ENCODE data around the gene ACER3.
"Not testable (repeated sequence)": the region's sequence is repeated elsewhere in the genome, so short reads cannot be mapped to it uniquely, and the experiment has no call there.

Gene ACER3

DNA sequence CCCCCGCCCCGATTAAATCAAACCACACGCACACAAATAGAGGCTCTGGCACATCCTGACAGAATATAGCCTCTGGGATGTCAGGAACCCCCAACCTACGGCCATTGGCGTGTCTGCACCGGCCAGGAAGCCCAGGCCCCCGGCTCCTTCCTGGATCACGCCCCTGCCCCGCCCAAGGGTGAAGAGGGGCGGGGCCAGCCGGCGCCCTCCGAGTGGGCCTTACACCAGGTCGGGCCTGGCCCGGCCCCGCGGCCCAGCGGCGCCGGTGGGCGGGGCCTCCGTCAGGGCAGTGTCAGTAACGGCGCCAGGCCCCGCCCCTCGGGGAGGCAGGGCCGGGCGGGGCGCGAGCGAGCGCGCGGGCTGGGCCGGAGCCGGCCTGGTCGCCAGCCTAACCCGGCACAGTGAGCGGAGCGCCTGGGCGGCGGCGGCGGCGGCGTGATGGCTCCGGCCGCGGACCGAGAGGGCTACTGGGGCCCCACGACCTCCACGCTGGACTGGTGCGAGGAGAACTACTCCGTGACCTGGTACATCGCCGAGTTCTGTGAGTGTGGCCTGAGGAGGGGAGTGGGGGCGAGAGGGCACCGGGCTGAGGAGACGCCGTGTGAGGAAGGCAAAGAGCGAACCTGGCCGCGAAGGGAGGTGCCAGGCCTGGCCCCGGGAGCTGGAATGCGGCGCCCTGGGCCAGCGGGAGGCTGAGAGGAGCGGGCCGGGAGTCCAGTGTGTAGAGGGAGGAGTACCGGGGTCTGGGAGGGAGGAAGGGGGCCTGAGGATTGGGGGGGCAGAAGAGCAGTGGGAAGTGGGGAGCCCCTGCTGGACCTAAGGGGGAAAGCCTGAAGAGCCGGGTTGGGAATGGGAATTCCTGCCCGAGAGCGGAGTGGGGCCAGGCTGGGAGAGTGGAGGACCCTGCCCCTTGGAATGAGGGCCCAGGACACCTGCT, at the start of gene ACER3:
Gene ACER3, plus strand, starts transcription at position 380 of the 937 bp plus-strand sequence. Its CDS starts 59 bp downstream, at position 439.
- no peaks in the 10 kb centered on the region for H3K9me3 Mint-ChIP-seq
- peak within 1 kb of the TSS; percentile 96 for H3K4me3 Mint-ChIP-seq
- H3K4me1 Mint-ChIP-seq (ENCODE audit: low read depth), result peaks cover 72% of the 10 kb centered on the region
- H3K27me3 Mint-ChIP-seq, result no peaks in the 10 kb centered on the region
- peak within 1 kb of the TSS; percentile 97 for H3K27ac Mint-ChIP-seq
- peaks cover 21% of the 10 kb centered on the region for H3K36me3 Mint-ChIP-seq (ENCODE audit: low read depth)
- intact Hi-C loops (cut with micrococcal nuclease), result loop anchor here (5.0 to 10.0 kb wide), 2 partner anchors 39 to 54 kb away; no protein-coding TSS in a partner anchor

DNA sequence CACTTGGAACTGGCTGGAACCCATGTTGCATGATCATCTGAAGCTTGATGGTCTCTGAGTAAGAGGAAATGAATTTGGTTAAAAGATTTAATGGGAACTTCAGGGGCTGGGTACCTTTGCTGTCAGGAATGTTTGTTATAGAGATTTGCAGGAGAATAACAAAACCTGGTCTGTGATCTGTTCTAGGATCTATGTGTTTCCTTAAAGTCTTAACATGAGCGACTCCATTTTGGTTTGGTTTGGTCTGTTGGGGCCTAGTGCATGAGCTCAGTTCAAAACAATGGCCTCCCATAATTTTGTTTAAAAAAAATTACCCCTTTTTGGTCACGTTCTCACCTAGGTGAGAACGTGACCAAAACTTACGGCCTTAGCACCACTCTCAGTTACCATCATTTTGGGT, 49.5 kb upstream of the ACER3 start:
- peaks cover 13% of the 10 kb centered on the region for H3K27me3 Mint-ChIP-seq
- H3K9me3 Mint-ChIP-seq, result peaks cover 19% of the 10 kb centered on the region
- H3K4me3 Mint-ChIP-seq, result no peak overlapping the region
- intact Hi-C loops (cut with micrococcal nuclease), result no loop called here
- peaks cover 10% of the 10 kb centered on the region for H3K36me3 Mint-ChIP-seq (ENCODE audit: low read depth)
- no peak overlapping the region for H3K27ac Mint-ChIP-seq
- peaks cover 15% of the 10 kb centered on the region for H3K4me1 Mint-ChIP-seq (ENCODE audit: low read depth)

DNA sequence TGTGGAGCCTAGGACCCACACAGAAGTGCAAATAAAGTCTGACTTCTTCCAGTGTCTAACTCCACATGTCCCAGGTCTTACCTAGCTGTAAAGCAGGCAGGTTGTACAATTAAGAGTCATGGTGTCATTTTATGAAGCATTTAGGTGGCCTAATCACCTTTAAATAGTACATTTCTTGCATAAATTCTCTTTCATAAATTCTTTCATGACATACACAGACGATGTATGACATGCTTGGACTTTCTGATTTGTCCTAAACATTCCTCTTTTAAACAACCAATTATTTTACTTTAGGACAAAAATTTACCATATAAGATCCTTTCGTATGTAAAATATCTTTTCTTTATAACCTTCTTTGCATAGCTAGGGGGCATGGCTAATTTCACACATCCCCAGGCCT, 46.3 kb upstream of the ACER3 start:
- H3K27ac Mint-ChIP-seq, result no peak overlapping the region
- H3K4me1 Mint-ChIP-seq (ENCODE audit: low read depth), result peaks cover 9% of the 10 kb centered on the region
- no peaks in the 10 kb centered on the region for H3K27me3 Mint-ChIP-seq
- intact Hi-C loops (cut with micrococcal nuclease), result no loop called here
- H3K36me3 Mint-ChIP-seq (ENCODE audit: low read depth), result peaks cover 10% of the 10 kb centered on the region
- peaks cover 24% of the 10 kb centered on the region for H3K9me3 Mint-ChIP-seq
- no peak overlapping the region for H3K4me3 Mint-ChIP-seq

DNA sequence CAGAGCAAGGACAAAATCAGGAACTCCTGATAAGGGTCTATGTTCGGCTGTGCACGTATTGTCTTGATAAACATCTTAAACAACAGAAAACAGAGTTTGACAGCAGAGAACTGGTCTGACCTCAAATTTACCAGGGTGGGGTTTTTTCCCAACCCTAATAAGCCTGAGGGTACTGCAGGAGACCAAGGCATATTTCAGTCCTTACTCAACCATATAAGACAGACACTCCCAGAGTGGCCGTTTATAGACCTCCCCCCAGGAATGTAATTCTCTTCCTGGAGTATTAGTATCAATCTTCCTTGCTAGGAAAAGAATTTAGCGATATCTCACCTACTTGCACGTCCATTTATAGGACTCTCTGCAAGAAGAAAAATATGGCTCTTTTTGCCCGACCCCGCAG, 45.0 kb upstream of the ACER3 start:
- intact Hi-C loops (cut with micrococcal nuclease); H3K27me3 Mint-ChIP-seq; H3K27ac Mint-ChIP-seq; H3K4me3 Mint-ChIP-seq: not testable (repeated sequence)
- peaks cover 10% of the 10 kb centered on the region for H3K36me3 Mint-ChIP-seq (ENCODE audit: low read depth)
- H3K9me3 Mint-ChIP-seq, result peaks cover 24% of the 10 kb centered on the region
- H3K4me1 Mint-ChIP-seq (ENCODE audit: low read depth), result peaks cover 15% of the 10 kb centered on the region

DNA sequence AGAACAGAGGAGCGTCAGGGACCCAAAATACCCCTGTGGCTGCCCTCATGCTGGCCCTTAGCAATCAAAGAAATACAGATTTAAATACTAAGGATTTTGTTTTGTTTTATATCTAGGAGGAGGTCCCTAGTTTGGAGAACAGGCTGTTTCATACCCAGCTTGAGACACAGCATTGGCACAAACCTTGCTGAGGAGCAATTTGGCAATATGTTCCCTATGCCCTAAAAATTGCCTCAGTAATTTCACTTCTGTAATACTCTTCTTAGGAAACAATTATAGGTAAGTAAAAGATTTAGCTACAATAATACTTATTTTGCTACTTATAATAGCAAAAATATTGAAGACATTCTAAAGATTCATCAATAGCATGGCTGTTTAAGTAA, 40.5 kb upstream of the ACER3 start:
- no peak overlapping the region for H3K27ac Mint-ChIP-seq
- H3K9me3 Mint-ChIP-seq, result peaks cover 24% of the 10 kb centered on the region
- peaks cover 37% of the 10 kb centered on the region for H3K4me1 Mint-ChIP-seq (ENCODE audit: low read depth)
- H3K36me3 Mint-ChIP-seq (ENCODE audit: low read depth), result peaks cover 9% of the 10 kb centered on the region
- no peaks in the 10 kb centered on the region for H3K27me3 Mint-ChIP-seq
- no peak overlapping the region for H3K4me3 Mint-ChIP-seq
- intact Hi-C loops (cut with micrococcal nuclease), result loop anchor here (5.0 to 10.0 kb wide), 2 partner anchors 42 to 215 kb away; partner anchors contain the start of genes ACER3 and B3GNT6

DNA sequence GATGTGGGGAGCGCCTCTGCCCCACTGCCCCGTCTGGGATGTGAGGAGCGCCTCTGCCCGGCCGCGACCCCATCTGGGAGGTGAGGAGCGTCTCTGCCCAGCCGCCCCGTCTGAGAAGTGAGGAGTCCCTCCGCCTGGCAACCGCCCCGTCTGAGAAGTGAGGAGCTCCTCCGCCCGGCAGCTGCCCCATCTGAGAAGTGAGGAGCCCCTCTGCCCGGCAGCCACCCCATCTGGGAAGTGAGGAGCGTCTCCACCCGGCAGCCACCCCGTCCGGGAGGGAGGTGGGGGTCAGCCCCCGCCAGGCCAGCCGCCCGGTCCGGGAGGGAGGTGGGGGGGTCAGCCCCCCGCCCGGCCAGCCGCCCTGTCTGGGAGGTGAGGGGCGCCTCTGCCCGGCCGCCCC, 39.3 kb upstream of the ACER3 start:
- peaks cover 12% of the 10 kb centered on the region for H3K9me3 Mint-ChIP-seq
- intact Hi-C loops (cut with micrococcal nuclease), result loop anchor here (5.0 to 10.0 kb wide), 2 partner anchors 41 to 213 kb away; partner anchors contain the start of genes ACER3 and B3GNT6
- peaks cover 49% of the 10 kb centered on the region for H3K4me1 Mint-ChIP-seq (ENCODE audit: low read depth)
- not testable (repeated sequence) for H3K36me3 Mint-ChIP-seq (ENCODE audit: low read depth); H3K4me3 Mint-ChIP-seq; H3K27me3 Mint-ChIP-seq
- H3K27ac Mint-ChIP-seq, result peak overlapping the region; percentile 41

DNA sequence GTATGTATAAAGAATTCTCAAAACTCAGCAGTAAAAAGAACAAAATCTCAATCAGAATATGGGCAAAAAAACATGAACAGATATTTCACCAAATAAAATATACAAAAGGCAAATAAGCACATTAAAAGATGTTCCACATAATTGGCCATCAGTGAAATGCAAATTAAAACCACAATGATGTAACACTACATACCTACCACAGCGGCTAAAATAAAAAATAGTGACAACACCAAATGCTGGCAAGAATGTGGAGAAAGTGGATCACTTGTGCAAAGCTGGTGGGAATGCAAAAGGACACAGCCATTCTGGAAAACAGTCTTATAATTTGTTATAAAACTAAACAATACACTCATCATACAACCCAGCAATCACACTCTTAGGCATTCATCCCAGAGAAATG, 38.3 kb upstream of the ACER3 start:
- intact Hi-C loops (cut with micrococcal nuclease), result loop anchor here (5.0 to 10.0 kb wide), 2 partner anchors 40 to 212 kb away; partner anchors contain the start of genes ACER3 and B3GNT6
- no peaks in the 10 kb centered on the region for H3K36me3 Mint-ChIP-seq (ENCODE audit: low read depth)
- H3K9me3 Mint-ChIP-seq, result peaks cover 8% of the 10 kb centered on the region
- H3K27ac Mint-ChIP-seq, result no peak overlapping the region
- H3K27me3 Mint-ChIP-seq, result no peaks in the 10 kb centered on the region
- no peak overlapping the region for H3K4me3 Mint-ChIP-seq
- H3K4me1 Mint-ChIP-seq (ENCODE audit: low read depth), result peaks cover 49% of the 10 kb centered on the region

DNA sequence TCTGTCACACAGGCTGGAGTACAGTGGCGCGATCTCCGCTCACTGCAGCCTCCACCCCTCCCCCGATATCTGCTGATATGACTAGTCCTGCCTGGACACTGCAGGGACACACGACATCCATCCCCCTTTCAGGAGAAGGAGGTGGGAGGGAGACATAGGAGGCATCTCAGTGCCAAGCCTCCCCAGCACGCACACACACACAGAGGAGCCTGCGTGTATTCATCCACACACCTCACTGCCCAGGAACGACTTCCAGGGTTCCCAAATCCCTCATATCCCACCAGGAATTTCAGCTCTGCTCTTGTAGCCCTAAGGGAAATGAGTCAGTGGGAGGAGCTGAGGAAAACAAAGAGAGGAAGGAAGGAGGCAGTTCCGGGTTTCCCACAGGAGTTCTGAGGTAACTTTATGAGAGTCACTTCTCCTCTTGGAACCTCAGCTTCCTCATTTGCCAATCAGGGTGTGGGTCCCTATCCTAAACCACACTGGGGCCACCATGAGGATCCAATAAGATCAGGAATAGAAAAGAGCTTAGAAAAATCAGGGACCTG, 37.2 kb upstream of the ACER3 start:
- H3K27me3 Mint-ChIP-seq, result no peaks in the 10 kb centered on the region
- H3K9me3 Mint-ChIP-seq, result peaks cover 8% of the 10 kb centered on the region
- H3K27ac Mint-ChIP-seq, result peak overlapping the region; percentile 77
- no peak overlapping the region for H3K4me3 Mint-ChIP-seq
- H3K4me1 Mint-ChIP-seq (ENCODE audit: low read depth), result peaks cover 49% of the 10 kb centered on the region
- no peaks in the 10 kb centered on the region for H3K36me3 Mint-ChIP-seq (ENCODE audit: low read depth)
- intact Hi-C loops (cut with micrococcal nuclease), result loop anchor here (5.0 to 10.0 kb wide), 2 partner anchors 39 to 211 kb away; partner anchors contain the start of genes ACER3 and B3GNT6

DNA sequence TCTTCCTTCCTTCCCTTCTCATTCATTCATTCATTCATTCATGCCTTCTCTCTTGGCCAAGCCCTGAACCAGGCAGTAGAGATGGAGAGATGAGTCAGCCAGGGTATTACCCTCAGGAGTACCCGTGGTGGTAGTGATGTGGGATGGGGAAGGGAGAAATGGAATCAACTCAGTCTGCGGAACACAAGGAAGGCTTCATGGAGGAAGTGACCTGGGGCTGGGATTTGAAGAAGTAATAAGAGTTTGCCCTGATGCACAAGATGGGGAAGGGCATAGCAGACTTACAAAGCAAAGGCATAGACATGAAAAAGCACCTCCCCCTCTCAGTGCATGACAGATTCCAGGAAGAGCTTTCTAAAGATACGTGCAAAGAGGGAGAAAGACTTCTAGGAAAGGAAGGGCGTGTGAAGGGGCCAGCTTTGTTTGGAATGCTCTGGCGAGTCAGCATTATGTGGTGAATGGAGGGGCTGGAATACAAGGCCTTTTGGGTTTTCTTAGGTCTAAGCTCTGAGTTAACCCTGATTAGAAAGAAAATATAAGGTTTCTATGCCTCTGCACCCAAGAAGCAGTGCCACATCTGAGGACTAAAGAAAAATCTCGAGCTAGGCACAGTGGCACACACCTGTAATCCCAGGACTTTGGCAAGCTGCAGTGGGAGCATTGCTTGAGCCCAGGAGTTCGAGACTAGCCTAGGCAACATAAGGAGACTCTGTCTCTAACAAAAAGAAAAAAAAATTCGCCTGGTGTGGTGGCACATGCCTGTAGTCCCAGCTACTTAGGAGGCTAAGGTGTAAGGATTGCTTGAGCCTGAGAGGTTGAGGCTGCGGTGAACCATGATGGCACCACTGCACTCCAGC, 36.4 kb upstream of the ACER3 start:
- Mint-ChIP-seq H3K4me1 (ENCODE audit: low read depth) (peaks cover 48% of the 10 kb centered on the region), H3K27ac (peak overlapping the region; percentile 77), H3K9me3 (peaks cover 8% of the 10 kb centered on the region)

DNA sequence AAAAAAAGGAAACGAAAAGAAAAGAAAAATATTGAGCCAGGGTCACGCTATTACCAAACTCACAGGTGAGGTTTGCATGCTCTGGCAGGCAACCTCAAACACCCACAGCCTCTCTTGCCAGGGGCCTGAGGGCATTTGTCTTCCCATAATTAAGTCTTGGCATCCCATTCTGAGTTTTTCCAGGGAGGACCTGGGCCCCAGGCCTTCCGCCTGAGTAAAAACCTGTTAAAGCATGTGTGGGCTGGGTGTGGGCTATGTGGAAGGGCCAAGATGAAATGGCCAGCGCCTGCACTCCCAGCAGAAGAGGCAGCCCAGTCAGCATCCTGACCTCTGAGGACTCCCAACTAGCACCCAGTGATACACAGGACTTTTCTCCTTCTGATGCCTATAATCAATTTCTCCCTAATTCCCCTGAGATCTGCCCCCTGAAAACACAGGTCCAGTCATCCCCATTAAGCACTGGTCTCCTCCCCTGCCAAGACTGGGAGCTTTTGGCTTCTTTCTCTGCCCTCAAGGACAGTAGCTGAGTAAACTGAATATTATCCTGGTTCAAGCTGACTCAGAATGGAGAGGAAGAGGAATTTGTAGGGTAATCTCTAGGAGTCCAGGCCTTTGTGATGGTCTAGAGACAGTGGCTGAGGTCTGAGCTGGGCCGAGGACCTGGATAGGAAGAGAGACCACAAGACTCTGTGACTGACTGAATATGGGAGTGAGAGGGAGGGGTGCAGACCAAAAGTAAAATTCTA, 35.6 kb upstream of the ACER3 start:
- intact Hi-C loops (cut with micrococcal nuclease), result loop anchor here (5.0 to 10.0 kb wide), 2 partner anchors 37 to 210 kb away; partner anchors contain the start of genes ACER3 and B3GNT6
- Mint-ChIP-seq H3K27ac (peak overlapping the region; percentile 77), H3K36me3 (ENCODE audit: low read depth) (no peaks in the 10 kb centered on the region), H3K9me3 (peaks cover 8% of the 10 kb centered on the region), H3K4me3 (no peak overlapping the region), H3K4me1 (ENCODE audit: low read depth) (peaks cover 43% of the 10 kb centered on the region), H3K27me3 (no peaks in the 10 kb centered on the region)

More for the DNA sequence above, 36.4 kb upstream of the ACER3 start:
- Mint-ChIP-seq H3K4me3 (peak overlapping the region; percentile 21), H3K27me3 (no peaks in the 10 kb centered on the region), H3K36me3 (ENCODE audit: low read depth) (no peaks in the 10 kb centered on the region)
- intact Hi-C loops (cut with micrococcal nuclease), result loop anchor here (5.0 to 10.0 kb wide), 2 partner anchors 38 to 210 kb away; partner anchors contain the start of genes ACER3 and B3GNT6

DNA sequence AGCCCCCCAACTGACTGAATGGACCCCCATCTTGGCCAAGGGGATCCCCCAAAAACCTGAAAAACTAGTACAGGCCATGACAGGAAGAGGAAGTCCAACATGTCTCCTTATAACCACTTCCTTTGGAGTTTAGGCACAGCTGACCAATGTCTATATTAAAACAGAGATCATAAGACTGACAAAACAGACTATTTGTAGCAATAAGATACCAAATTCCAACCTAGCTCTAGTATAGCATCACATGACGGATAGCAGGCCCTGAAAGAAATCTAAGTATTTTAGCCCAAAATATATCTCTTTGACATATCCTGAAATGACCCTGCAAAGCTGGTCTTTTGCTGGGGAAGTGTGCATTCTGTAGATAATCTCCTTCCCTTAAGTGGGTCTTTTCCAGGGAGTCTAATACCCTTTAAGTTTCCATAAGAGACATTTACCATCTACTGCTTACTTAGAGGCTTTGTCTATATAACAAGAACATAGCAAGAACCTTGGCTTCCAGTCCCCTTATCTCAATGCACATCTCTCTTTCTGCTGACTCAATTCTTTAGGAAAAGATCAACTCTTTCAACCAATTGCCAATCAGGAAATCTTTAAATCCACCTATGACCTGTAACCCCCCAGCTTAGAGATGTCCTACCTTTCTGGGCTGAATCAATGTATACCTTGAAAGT, 34.9 kb upstream of the ACER3 start:
- Mint-ChIP-seq H3K27me3 (no peaks in the 10 kb centered on the region), H3K4me3 (no peak overlapping the region), H3K4me1 (ENCODE audit: low read depth) (peaks cover 39% of the 10 kb centered on the region), H3K36me3 (ENCODE audit: low read depth) (no peaks in the 10 kb centered on the region), H3K9me3 (peaks cover 8% of the 10 kb centered on the region), H3K27ac (peak overlapping the region; percentile 77)
- intact Hi-C loops (cut with micrococcal nuclease), result loop anchor here (10.0 kb wide), 1 partner anchor 209 kb away; the partner anchor contains the start of gene B3GNT6

DNA sequence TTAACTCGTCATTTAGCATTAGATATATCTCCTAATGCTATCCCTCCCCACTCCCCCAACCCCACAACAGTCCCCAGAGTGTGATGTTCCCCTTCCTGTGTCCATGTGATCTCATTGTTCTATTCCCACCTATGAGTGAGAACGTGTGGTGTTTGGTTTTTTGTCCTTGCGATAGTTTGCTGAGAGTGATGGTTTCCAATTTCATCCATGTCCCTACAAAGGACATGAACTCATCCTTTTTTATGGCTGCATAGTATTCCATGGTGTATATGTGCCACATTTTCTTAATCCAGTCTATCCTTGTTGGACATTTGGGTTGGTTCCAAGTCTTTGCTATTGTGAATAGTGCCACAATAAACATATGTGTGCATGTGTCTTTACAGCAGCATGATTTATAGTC, 34.2 kb upstream of the ACER3 start:
- not testable (repeated sequence) for H3K27ac Mint-ChIP-seq; H3K9me3 Mint-ChIP-seq; H3K36me3 Mint-ChIP-seq (ENCODE audit: low read depth); H3K4me3 Mint-ChIP-seq; H3K27me3 Mint-ChIP-seq
- intact Hi-C loops (cut with micrococcal nuclease), result loop anchor here (10.0 kb wide), 1 partner anchor 208 kb away; the partner anchor contains the start of gene B3GNT6
- H3K4me1 Mint-ChIP-seq (ENCODE audit: low read depth), result peaks cover 44% of the 10 kb centered on the region

Data from dendritic cell treated with granulocyte-macrophage colony-stimulating factor and Interleukin-4, amounts not matched to agents 40 ng/mL and 50 ng/mL, for 4 days (primary cell).